Chondrocyte (in vitro differentiated cells): ENCODE measurements around the gene NTN1. TPM values are rescaled to one million over a fixed set of nuclear protein-coding genes. Genes with fewer than 3 reads are reported as not detected.

Source experiments
- DNase-seq: peaks from one replicate; pipeline ENCODE4 v3.0.0; 2021; ENCODE audit warnings: mixed read lengths, low spot score
- H3K27ac Mint-ChIP-seq: one replicate; pipeline ENCODE4 v1.8.0; 2021; ENCODE audit warnings: mild to moderate bottlenecking, moderate library complexity, mixed read lengths; ENCODE audit not compliant: unreplicated experiment
- H3K27me3 Mint-ChIP-seq: 2 replicates; pipeline ENCODE4 v1.8.0; 2021; ENCODE audit warnings: low read depth, mixed read lengths
- H3K36me3 Mint-ChIP-seq: 2 replicates; pipeline ENCODE4 v1.8.0; 2021; ENCODE audit warnings: low read depth, mixed read lengths
- H3K4me1 Mint-ChIP-seq: 2 replicates; pipeline ENCODE4 v1.8.0; 2021; ENCODE audit warnings: low read depth, mild to moderate bottlenecking, mixed read lengths
- H3K4me3 Mint-ChIP-seq: one replicate; pipeline ENCODE4 v1.8.0; 2021; ENCODE audit warnings: mild to moderate bottlenecking, moderate library complexity, mixed read lengths; ENCODE audit not compliant: unreplicated experiment
- H3K9me3 Mint-ChIP-seq: 2 replicates; pipeline ENCODE4 v1.8.0; 2021; ENCODE audit warnings: low read depth, mixed read lengths
- total RNA-seq: library from RNA; stranded (reverse); gene quantifications from 3 replicates; pipeline ENCODE4 v1.2.1, GENCODE V29; 2021
- TF ChIP-seq, protein P1 (sequence below): fragments of 200-600 bp; sonication (generic); IDR thresholded peaks from 2 replicates; pipeline ENCODE4 v1.5.0; 2021; ENCODE audit warnings: antibody characterized with exemption, mild to moderate bottlenecking, moderate library complexity

The NTN1 gene
- total RNA-seq, 1 donor from 2014 or later: 4.0 TPM

DNA sequence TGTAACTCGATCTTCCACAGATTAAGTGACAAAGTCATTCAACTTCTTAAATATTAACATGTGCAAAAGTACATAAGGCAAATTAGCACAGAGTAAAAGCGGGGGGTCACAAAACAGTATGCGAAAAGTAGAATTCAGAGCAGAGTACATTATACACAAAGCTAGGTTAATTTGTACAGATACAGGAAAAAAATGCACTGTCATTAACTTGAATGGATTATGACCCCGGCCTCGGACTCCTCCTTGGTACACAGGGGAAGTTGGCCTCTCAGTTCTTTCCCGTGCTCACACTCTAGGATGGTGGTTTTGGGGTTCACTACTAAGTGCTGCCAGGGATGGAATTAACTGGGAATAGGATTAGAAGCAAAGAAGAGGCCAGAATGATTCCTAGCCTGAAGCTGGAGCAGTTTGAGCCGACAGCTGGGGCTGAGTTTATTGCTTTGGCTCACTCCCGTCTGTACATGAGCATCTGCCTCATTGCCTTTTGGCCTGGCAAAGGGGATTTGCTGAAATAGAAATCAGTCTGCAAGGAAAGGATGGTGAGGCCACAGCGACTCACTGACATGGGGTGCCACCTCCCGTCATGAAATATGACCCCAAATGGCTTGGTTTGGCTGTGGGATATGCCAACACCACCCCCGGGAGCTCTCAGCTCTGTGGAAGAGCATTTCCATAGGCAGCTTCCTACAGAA is 23.6 kb downstream of the NTN1 start:
- Mint-ChIP-seq H3K9me3 (peaks cover 20% of the 10 kb centered on the region), H3K27me3 (peaks cover 2% of the 10 kb centered on the region), H3K36me3 (peaks cover 4% of the 10 kb centered on the region), H3K4me1 (no peaks in the 10 kb centered on the region), H3K27ac (no peak overlapping the region), H3K4me3 (no peak overlapping the region)
- DNase-seq: no peak
- TF ChIP-seq, protein P1, sequence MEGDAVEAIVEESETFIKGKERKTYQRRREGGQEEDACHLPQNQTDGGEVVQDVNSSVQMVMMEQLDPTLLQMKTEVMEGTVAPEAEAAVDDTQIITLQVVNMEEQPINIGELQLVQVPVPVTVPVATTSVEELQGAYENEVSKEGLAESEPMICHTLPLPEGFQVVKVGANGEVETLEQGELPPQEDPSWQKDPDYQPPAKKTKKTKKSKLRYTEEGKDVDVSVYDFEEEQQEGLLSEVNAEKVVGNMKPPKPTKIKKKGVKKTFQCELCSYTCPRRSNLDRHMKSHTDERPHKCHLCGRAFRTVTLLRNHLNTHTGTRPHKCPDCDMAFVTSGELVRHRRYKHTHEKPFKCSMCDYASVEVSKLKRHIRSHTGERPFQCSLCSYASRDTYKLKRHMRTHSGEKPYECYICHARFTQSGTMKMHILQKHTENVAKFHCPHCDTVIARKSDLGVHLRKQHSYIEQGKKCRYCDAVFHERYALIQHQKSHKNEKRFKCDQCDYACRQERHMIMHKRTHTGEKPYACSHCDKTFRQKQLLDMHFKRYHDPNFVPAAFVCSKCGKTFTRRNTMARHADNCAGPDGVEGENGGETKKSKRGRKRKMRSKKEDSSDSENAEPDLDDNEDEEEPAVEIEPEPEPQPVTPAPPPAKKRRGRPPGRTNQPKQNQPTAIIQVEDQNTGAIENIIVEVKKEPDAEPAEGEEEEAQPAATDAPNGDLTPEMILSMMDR: no peak

DNA sequence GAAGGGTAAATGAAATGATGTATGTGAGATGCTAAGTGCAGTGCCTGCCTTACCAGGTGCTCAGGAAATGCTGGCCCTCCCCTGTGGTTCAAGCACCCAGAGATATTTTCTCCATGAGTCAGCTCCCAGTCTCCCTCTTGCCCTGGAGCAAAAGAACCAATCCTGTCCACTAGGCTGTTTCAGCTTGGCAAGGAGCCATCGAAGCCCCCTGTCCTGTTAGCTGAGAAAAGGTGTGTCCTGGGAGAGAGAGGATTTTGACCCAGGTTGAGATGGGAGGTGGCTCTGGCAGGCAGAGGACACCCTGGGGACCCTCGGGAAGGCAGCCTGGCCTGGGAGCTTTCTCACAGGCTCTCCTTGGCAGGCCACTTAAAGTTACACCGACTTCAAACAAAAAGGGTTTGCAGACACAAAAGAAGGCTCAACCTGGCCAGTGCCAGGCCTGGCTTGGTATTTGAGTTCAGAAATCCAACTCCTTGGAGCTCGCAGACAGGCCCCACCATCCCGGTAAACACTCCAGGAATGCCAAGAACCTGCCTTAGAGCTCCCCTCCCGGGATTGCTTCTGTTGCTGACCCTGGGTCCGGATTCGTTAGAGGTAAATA is 29.6 kb downstream of the NTN1 start:
- Mint-ChIP-seq H3K36me3 (peaks cover 2% of the 10 kb centered on the region), H3K27ac (no peak overlapping the region), H3K9me3 (peaks cover 14% of the 10 kb centered on the region)

DNA sequence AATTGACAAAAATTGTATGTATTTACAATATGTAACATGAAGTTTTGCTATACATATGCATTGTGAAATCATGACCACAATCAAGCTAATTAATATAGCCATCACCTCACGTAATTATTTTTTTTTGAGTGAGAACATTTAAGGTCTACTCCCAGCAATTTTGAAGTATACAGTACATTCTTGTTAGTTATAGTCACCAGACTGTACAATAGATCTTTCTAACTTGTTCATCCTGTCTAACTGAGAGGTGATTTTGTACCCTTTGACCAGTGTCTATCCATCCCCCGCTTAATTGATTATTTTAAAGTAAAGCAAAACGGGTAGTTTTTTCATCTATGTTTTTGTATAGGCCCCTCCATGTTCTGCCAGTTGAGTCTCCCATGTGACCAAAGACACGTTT is 30.3 kb downstream of the NTN1 start:
- peaks cover 11% of the 10 kb centered on the region for H3K9me3 Mint-ChIP-seq
- DNase-seq: no peak
- H3K27ac Mint-ChIP-seq: no peak overlapping the region
- peaks cover 2% of the 10 kb centered on the region for H3K36me3 Mint-ChIP-seq
- H3K27me3 Mint-ChIP-seq: peaks cover 14% of the 10 kb centered on the region
- peaks cover 4% of the 10 kb centered on the region for H3K4me1 Mint-ChIP-seq
- TF ChIP-seq, protein P1: no peak
- no peak overlapping the region for H3K4me3 Mint-ChIP-seq

More for the DNA sequence above, 29.6 kb downstream of the NTN1 start:
- peaks cover 14% of the 10 kb centered on the region for H3K27me3 Mint-ChIP-seq
- DNase-seq: no peak
- no peak overlapping the region for H3K4me3 Mint-ChIP-seq
- H3K4me1 Mint-ChIP-seq: peaks cover 4% of the 10 kb centered on the region
- TF ChIP-seq, protein P1: no peak

DNA sequence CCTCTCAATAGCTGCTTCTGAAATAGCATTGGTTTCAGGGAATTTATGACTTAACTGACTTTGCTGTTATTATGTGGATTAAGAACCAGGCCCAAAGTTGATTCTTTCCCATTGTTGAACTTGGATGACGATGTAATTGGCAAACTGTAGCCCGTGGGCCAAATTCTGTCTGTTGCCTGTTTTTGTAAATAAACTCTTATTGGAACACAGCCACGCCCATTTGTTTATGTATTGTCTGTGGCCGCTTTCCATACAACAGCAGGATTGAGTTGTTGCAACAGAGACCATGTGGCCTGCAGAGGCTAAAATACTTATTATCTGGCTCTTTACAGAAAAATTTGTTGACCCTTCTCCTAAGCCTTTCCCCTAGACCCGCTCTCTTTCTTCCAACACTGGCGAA is 31.6 kb downstream of the NTN1 start:
- no peak overlapping the region for H3K4me3 Mint-ChIP-seq
- H3K27ac Mint-ChIP-seq: no peak overlapping the region
- DNase-seq: no peak
- peaks cover 9% of the 10 kb centered on the region for H3K9me3 Mint-ChIP-seq
- H3K36me3 Mint-ChIP-seq: peaks cover 2% of the 10 kb centered on the region
- TF ChIP-seq, protein P1: no peak
- H3K4me1 Mint-ChIP-seq: peaks cover 4% of the 10 kb centered on the region
- H3K27me3 Mint-ChIP-seq: peaks cover 14% of the 10 kb centered on the region

DNA sequence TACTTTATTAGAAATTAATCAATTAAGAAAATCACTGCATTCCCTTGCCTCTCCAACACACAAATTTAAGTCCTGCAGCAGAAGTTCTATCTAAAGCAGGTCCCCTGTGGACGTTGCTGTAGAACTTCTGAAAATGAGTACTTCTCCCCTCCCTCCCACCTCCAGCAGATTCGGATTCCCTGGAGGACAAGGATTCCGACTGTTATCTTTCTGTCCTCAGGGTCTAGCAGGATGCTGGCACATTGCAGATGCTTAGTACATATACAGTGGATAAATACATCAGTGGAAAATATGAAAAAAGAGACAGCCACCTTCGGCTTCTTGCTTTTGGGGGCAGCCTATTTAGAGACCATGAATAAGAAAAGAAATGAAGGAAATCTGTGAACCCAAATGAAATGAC is 32.1 kb downstream of the NTN1 start:
- Mint-ChIP-seq H3K4me1 (peaks cover 4% of the 10 kb centered on the region), H3K4me3 (no peak overlapping the region), H3K27me3 (peaks cover 14% of the 10 kb centered on the region)

More for the DNA sequence above, 32.1 kb downstream of the NTN1 start:
- Mint-ChIP-seq H3K36me3 (no peaks in the 10 kb centered on the region), H3K9me3 (peaks cover 4% of the 10 kb centered on the region), H3K27ac (no peak overlapping the region)
- TF ChIP-seq, protein P1: no peak
- no peak for DNase-seq
